Measurements from ENCODE around the gene GPX4. TPM values are rescaled to one million over a fixed set of nuclear protein-coding genes. Genes with fewer than 3 reads are reported as not detected.

The GPX4 gene
- total RNA-seq, 1 donor from 2014 or later, result 289 TPM

DNA sequence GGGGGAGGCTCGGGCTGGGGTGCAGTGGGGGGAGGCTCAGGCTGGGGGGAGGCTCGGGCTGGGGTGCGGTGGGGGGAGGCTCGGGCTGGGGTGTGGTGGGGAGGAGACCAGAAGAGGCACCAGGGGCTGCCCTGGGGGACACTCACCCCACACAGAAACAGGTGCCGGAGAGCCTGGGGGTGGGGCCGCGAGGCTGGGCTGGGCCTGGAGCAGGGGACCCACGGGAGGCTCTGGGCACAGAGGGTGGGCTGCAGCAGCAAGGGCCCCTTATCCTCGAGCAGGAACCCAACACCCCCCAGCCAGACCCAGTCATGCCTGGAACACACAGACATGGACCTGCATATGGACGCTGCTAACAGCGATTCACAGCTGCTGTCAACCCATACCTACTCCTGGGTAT, 34.3 kb downstream of the GPX4 start:
- Histone ChIP-seq H3K36me3 (no peaks in the 10 kb centered on the region), H3K27me3 (no peaks in the 10 kb centered on the region), H3K27ac (no peak overlapping the region), H3K9me3 (ENCODE audit: low read depth) (no peaks in the 10 kb centered on the region), H3K9ac (no peak overlapping the region), H3K79me2 (ENCODE audit: low read depth) (no peaks in the 10 kb centered on the region), H3K4me2 (no peak overlapping the region), H3F3A (ENCODE audit: low read depth) (peaks cover 5% of the 10 kb centered on the region), H2AFZ (replicated peaks) (no peak overlapping the region), H4K20me1 (ENCODE audit: low read depth) (no peaks in the 10 kb centered on the region), H3K4me3 (no peak overlapping the region), H3K4me1 (no peaks in the 10 kb centered on the region)
- Mint-ChIP-seq H3K27me3 (ENCODE audit: insufficient read depth, low read depth) (peaks cover 8% of the 10 kb centered on the region), H3K9me3 (peaks cover 5% of the 10 kb centered on the region), H3K4me1 (peaks cover 4% of the 10 kb centered on the region), H3K27ac (no peak overlapping the region), H3K36me3 (peaks cover 12% of the 10 kb centered on the region), H3K4me3 (no peak overlapping the region)
- no peak for TF ChIP-seq EZH2phosphoT487 (IDR thresholded peaks at IDR 0.05)
- no peak for TF ChIP-seq EZH2 (IDR thresholded peaks at IDR 0.05)
- TF ChIP-seq, protein P1, sequence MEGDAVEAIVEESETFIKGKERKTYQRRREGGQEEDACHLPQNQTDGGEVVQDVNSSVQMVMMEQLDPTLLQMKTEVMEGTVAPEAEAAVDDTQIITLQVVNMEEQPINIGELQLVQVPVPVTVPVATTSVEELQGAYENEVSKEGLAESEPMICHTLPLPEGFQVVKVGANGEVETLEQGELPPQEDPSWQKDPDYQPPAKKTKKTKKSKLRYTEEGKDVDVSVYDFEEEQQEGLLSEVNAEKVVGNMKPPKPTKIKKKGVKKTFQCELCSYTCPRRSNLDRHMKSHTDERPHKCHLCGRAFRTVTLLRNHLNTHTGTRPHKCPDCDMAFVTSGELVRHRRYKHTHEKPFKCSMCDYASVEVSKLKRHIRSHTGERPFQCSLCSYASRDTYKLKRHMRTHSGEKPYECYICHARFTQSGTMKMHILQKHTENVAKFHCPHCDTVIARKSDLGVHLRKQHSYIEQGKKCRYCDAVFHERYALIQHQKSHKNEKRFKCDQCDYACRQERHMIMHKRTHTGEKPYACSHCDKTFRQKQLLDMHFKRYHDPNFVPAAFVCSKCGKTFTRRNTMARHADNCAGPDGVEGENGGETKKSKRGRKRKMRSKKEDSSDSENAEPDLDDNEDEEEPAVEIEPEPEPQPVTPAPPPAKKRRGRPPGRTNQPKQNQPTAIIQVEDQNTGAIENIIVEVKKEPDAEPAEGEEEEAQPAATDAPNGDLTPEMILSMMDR (IDR thresholded peaks at IDR 0.05), result no peak
- DNase-seq (ENCODE audit: low spot score), result no peak

DNA sequence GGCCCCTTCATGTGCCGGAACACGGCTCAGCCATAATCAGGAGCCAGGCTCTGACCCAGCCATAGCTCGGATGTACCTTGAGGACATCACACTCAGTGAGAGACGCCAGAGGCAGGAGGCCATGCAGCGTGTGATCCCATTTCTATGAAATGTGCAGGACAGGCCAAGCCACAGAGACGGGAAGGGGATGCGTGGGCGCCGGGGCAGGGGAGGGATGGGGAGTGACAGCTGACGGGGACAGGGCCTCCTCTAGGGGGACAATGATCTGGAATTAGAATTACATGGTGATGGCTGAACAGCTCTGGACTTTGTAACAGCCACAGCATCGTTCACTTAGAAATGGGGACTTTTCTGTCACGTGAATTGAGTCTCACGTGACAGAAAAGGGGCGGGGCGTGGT, 35.3 kb downstream of the GPX4 start:
- no peaks in the 10 kb centered on the region for H3K36me3 ChIP-seq
- H3K27ac Mint-ChIP-seq, result no peak overlapping the region
- H3K4me3 ChIP-seq, result no peak overlapping the region
- H3K79me2 ChIP-seq (ENCODE audit: low read depth), result no peaks in the 10 kb centered on the region
- peaks cover 5% of the 10 kb centered on the region for H3F3A ChIP-seq (ENCODE audit: low read depth)
- H3K27me3 ChIP-seq, result no peaks in the 10 kb centered on the region
- no peak overlapping the region for H3K4me3 Mint-ChIP-seq
- peaks cover 4% of the 10 kb centered on the region for H3K4me1 Mint-ChIP-seq
- no peaks in the 10 kb centered on the region for H4K20me1 ChIP-seq (ENCODE audit: low read depth)
- no peaks in the 10 kb centered on the region for H3K9me3 ChIP-seq (ENCODE audit: low read depth)
- no peak overlapping the region for H3K4me2 ChIP-seq
- H3K27me3 Mint-ChIP-seq (ENCODE audit: insufficient read depth, low read depth), result peaks cover 8% of the 10 kb centered on the region
- no peak overlapping the region for H3K9ac ChIP-seq
- no peaks in the 10 kb centered on the region for H3K4me1 ChIP-seq
- TF ChIP-seq, protein P1 (IDR thresholded peaks at IDR 0.05), result no peak
- TF ChIP-seq EZH2 (IDR thresholded peaks at IDR 0.05), result no peak
- no peak for TF ChIP-seq EZH2phosphoT487 (IDR thresholded peaks at IDR 0.05)
- H2AFZ ChIP-seq (replicated peaks), result no peak overlapping the region
- H3K36me3 Mint-ChIP-seq, result peaks cover 17% of the 10 kb centered on the region
- H3K9me3 Mint-ChIP-seq, result peaks cover 5% of the 10 kb centered on the region
- no peak for DNase-seq (ENCODE audit: low spot score)
- no peak overlapping the region for H3K27ac ChIP-seq

DNA sequence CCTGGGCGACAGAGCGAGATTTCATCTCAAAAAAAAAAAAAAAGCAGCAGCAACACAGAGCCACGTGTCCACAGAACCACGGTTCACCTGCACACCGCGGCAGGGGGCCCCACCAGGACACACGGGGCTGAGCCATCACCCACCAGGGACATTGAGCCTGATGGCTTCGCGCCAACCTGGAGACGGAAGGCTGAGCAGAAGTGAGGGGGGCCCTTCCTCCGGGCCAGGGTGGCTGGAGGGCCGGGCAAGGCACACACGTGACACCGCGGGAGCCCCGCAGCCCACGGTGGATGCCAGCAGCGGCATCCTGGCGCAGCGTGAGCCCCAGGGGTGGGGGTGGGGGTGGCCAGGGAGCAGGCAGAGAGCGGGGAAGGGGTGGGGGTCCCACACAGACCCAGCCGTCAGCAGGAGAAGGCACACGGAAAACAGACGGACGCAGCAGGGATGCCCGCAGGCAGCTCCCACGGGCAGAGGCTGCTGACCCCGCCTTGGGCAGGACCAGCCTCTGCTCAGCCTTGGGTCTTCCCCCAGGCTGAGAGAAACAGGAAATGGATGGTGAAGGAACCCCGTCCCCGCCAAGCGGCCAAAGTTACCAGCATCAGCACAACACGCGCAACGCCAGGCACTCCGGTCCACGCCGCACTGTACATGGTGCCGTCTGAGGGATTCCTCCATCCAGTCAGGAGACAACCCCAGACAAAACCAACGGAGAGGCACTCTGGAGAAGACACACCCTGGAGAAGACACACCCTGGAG, 36.7 kb downstream of the GPX4 start:
- Histone ChIP-seq H3K9ac (no peak overlapping the region), H3K27me3 (no peaks in the 10 kb centered on the region), H3K4me3 (no peak overlapping the region), H3K27ac (no peak overlapping the region), H3K9me3 (ENCODE audit: low read depth) (no peaks in the 10 kb centered on the region), H3K4me2 (no peak overlapping the region), H4K20me1 (ENCODE audit: low read depth) (no peaks in the 10 kb centered on the region), H3K79me2 (ENCODE audit: low read depth) (no peaks in the 10 kb centered on the region), H2AFZ (replicated peaks) (no peak overlapping the region), H3K36me3 (no peaks in the 10 kb centered on the region), H3K4me1 (no peaks in the 10 kb centered on the region), H3F3A (ENCODE audit: low read depth) (peaks cover 5% of the 10 kb centered on the region)
- Mint-ChIP-seq H3K27ac (no peak overlapping the region), H3K4me1 (peaks cover 4% of the 10 kb centered on the region), H3K4me3 (no peak overlapping the region), H3K27me3 (ENCODE audit: insufficient read depth, low read depth) (peaks cover 13% of the 10 kb centered on the region), H3K9me3 (peaks cover 5% of the 10 kb centered on the region), H3K36me3 (peaks cover 20% of the 10 kb centered on the region)
- no peak for DNase-seq (ENCODE audit: low spot score)
- TF ChIP-seq EZH2 (IDR thresholded peaks at IDR 0.05) (no peak), EZH2phosphoT487 (IDR thresholded peaks at IDR 0.05) (no peak)
- TF ChIP-seq, protein P1 (IDR thresholded peaks at IDR 0.05), result no peak

Data from neural progenitor cell (in vitro differentiated cells).